IMR-90 (cell line): Measurements from ENCODE around the gene PRR5L.

Experiments
- BHLHE40 ChIP-seq: fragments of 150-350 bp; IDR thresholded peaks from 2 replicates; pipeline ENCODE4 v1.6.1; 2016; ENCODE audit warnings: mild to moderate bottlenecking, low read depth, low read length
- CTCF ChIP-seq: conservative IDR thresholded peaks from 2 replicates; pipeline ENCODE4 v1.5.1; 2012; ENCODE audit warnings: mild to moderate bottlenecking, low read depth, low read length, improper control_type of control experiment
- MXI1 ChIP-seq: IDR thresholded peaks from 2 replicates; pipeline ENCODE4 v1.6.1; 2012; ENCODE audit warnings: low read depth, mild to moderate bottlenecking, low read length, moderate library complexity, borderline replicate concordance
- POLR2A ChIP-seq: IDR thresholded peaks from 2 replicates; pipeline ENCODE4 v1.6.1; 2012; ENCODE audit warnings: mild to moderate bottlenecking, low read depth, low read length
- RCOR1 ChIP-seq: IDR thresholded peaks from 2 replicates; pipeline ENCODE4 v1.6.1; 2012; ENCODE audit warnings: mild to moderate bottlenecking, low read length, improper control_type of control experiment; ENCODE audit not compliant: insufficient replicate concordance

- TF ChIP-seq RCOR1: no peak
- no peak for TF ChIP-seq CTCF
- TF ChIP-seq BHLHE40: no peak
- no peak for TF ChIP-seq POLR2A
- no peak for TF ChIP-seq MXI1
These were observed 84.4 kb downstream of the PRR5L start for GRCh38 chr11:36380296-36381014.
